Activated CD4-positive, alpha-beta T cell treated with anti-CD3 and anti-CD28 coated beads, Interleukin-2, amount 10 ng/mL, durations not matched to agents 7 days and 5 days (primary cell): Measurements from ENCODE around the gene PLEKHG1. TPM values are rescaled to one million over a fixed set of nuclear protein-coding genes. Genes with fewer than 3 reads are reported as not detected.

Source experiments
- CTCF ChIA-PET: fragments of 350-600 bp; sonication (Branson Sonifier 250); formaldehyde crosslinking; loops from one replicate; lab custom pipeline; 2021; ENCODE audit warnings: antibody characterized with exemption; lab: Charles Lee
- POLR2A ChIA-PET: fragments of 350-600 bp; sonication (Branson Sonifier 250); formaldehyde crosslinking; loops from one replicate; lab custom pipeline; 2021; ENCODE audit warnings: antibody characterized with exemption; lab: Charles Lee
- DNase-seq: peaks from one replicate; pipeline ENCODE4 v3.0.0-alpha.2; 2020
- H3K27ac Mint-ChIP-seq: one replicate; pipeline ENCODE4 v1.8.0; 2021; ENCODE audit warnings: mild to moderate bottlenecking, moderate library complexity, mixed read lengths
- H3K27me3 Mint-ChIP-seq: one replicate; pipeline ENCODE4 v1.8.0; 2021; ENCODE audit warnings: mixed read lengths
- H3K36me3 Mint-ChIP-seq: one replicate; pipeline ENCODE4 v1.8.0; 2021; ENCODE audit warnings: low read depth, mixed read lengths
- H3K4me1 Mint-ChIP-seq: one replicate; pipeline ENCODE4 v1.8.0; 2021; ENCODE audit warnings: mixed read lengths
- H3K4me3 Mint-ChIP-seq: one replicate; pipeline ENCODE4 v1.8.0; 2021; ENCODE audit warnings: mild to moderate bottlenecking, moderate library complexity, mixed read lengths
- H3K9me3 Mint-ChIP-seq: one replicate; pipeline ENCODE4 v1.8.0; 2021; ENCODE audit warnings: mixed read lengths
- total RNA-seq, 2 experiments: library from RNA; stranded (reverse); gene quantifications; one replicate each; pipeline ENCODE4 v1.2.3, GENCODE V29; 2021

Gene PLEKHG1
- total RNA-seq, 2 experiments from 2014 or later = 2.8 to 3.6 TPM

DNA sequence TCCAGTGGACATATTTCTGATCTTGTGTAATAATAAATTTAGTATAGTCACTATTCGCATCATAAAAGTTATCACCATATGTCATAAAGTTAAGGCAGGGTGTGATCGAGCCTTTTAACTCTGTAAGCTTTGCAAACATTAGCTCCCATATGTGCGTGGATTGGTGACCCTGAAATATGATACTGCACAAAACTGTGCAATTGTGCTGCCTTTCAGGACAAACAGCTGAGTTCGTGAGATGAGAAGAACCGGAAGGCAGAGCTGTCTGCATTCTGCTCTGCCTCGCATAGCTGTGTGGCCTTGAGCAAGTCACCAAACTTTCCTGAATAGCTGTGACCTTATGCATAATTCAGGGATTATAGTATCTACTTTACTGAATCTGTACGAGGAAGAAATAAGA is 3.2 kb upstream of the PLEKHG1 start:
- POLR2A ChIA-PET = interaction anchor here (0.6 kb wide), 1 partner anchor 13 kb away, joined by 3 read pairs; no protein-coding TSS in a partner anchor
- DNase-seq = no peak
- CTCF ChIA-PET = interaction anchor here (1.0 kb wide), 1 partner anchor 14 kb away, joined by 3 read pairs; no protein-coding TSS in a partner anchor
- Mint-ChIP-seq H3K4me3 (no peak overlapping the region), H3K27me3 (peaks cover 30% of the 10 kb centered on the region), H3K27ac (no peak overlapping the region), H3K9me3 (no peaks in the 10 kb centered on the region), H3K36me3 (no peaks in the 10 kb centered on the region), H3K4me1 (peaks cover 16% of the 10 kb centered on the region)

- Mint-ChIP-seq H3K27ac (no peak overlapping the region), H3K9me3 (no peaks in the 10 kb centered on the region), H3K36me3 (no peaks in the 10 kb centered on the region), H3K4me3 (peak overlapping the region; percentile 71), H3K27me3 (peaks cover 35% of the 10 kb centered on the region), H3K4me1 (peaks cover 17% of the 10 kb centered on the region)
- POLR2A ChIA-PET = no interaction called here
- CTCF ChIA-PET = interaction anchor here (0.6 to 1.4 kb wide), 4 partner anchors 20 to 432 kb away, joined by 3 to 4 read pairs (median 3); no protein-coding TSS in a partner anchor
- no peak for DNase-seq
Observed at GRCh38 chr6:150598401-150598800, 1.3 kb upstream of the PLEKHG1 start.

GRCh38 chr6:150598858-150599198 is 857 bp upstream of the PLEKHG1 start:
- no peaks in the 10 kb centered on the region for H3K9me3 Mint-ChIP-seq
- H3K36me3 Mint-ChIP-seq = no peaks in the 10 kb centered on the region
- peaks cover 17% of the 10 kb centered on the region for H3K4me1 Mint-ChIP-seq
- H3K27ac Mint-ChIP-seq = no peak overlapping the region
- no peak for DNase-seq
- H3K4me3 Mint-ChIP-seq = peak overlapping the region; percentile 71
- peaks cover 35% of the 10 kb centered on the region for H3K27me3 Mint-ChIP-seq
- CTCF ChIA-PET = interaction anchor here (1.4 kb wide), 1 partner anchor 20 kb away, joined by 3 read pairs; no protein-coding TSS in a partner anchor
- POLR2A ChIA-PET = no interaction called here

- H3K9me3 Mint-ChIP-seq = no peaks in the 10 kb centered on the region
- H3K4me1 Mint-ChIP-seq = peaks cover 17% of the 10 kb centered on the region
- DNase-seq = no peak
- H3K27ac Mint-ChIP-seq = no peak overlapping the region
- H3K4me3 Mint-ChIP-seq = no peak overlapping the region
- H3K36me3 Mint-ChIP-seq = no peaks in the 10 kb centered on the region
- POLR2A ChIA-PET = no interaction called here
- H3K27me3 Mint-ChIP-seq = peaks cover 35% of the 10 kb centered on the region
- CTCF ChIA-PET = interaction anchor here (1.0 to 1.3 kb wide), 2 partner anchors 10 to 79 kb away, joined by 3 to 4 read pairs; no protein-coding TSS in a partner anchor
Observed at GRCh38 chr6:150600010-150600300, 270 bp downstream of the PLEKHG1 start.

- Mint-ChIP-seq H3K4me3 (peak overlapping the region; percentile 84), H3K27ac (peak overlapping the region; percentile 79), H3K27me3 (peaks cover 35% of the 10 kb centered on the region), H3K36me3 (no peaks in the 10 kb centered on the region), H3K4me1 (peaks cover 17% of the 10 kb centered on the region), H3K9me3 (no peaks in the 10 kb centered on the region)
- POLR2A ChIA-PET = no interaction called here
- DNase-seq = peak; percentile 61
- CTCF ChIA-PET = interaction anchor here (0.9 to 1.3 kb wide), 3 partner anchors 9 to 182 kb away, joined by 3 to 4 read pairs (median 3); no protein-coding TSS in a partner anchor
Observed at GRCh38 chr6:150600301-150601017, 774 bp downstream of the PLEKHG1 start.

GRCh38 chr6:150601439-150601838 is 1.8 kb downstream of the PLEKHG1 start:
- Mint-ChIP-seq H3K4me3 (peak overlapping the region; percentile 43), H3K36me3 (no peaks in the 10 kb centered on the region), H3K27me3 (peaks cover 35% of the 10 kb centered on the region), H3K9me3 (no peaks in the 10 kb centered on the region), H3K4me1 (peaks cover 17% of the 10 kb centered on the region), H3K27ac (no peak overlapping the region)
- no peak for DNase-seq
- ChIA-PET POLR2A (no interaction called here), CTCF (no interaction called here)

DNA sequence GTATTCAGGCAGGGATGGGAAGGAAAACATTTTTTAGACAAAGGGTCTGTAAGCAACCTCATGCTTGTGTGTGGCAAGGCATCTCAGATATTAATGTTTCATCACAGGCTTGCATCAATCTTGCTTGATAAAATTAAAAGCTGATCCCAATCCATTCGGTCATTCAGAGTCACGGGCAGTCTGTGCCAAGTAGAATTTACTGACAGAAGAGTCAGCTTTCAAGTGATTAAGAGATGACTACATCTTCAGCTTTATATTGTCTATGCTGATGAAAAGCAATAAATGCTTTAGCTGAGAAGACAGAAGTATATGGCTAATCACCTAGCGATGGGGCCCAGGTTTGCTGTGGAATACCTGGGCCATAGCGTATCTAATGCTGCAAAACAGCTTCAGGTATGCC is 3.5 kb downstream of the PLEKHG1 start:
- Mint-ChIP-seq H3K27me3 (peaks cover 29% of the 10 kb centered on the region), H3K9me3 (no peaks in the 10 kb centered on the region), H3K4me3 (no peak overlapping the region), H3K27ac (no peak overlapping the region), H3K4me1 (peaks cover 17% of the 10 kb centered on the region), H3K36me3 (no peaks in the 10 kb centered on the region)
- DNase-seq = no peak
- ChIA-PET CTCF (interaction anchor here (0.7 to 1.5 kb wide), 2 partner anchors 12 to 755 kb away, joined by 3 read pairs; no protein-coding TSS in a partner anchor), POLR2A (no interaction called here)

GRCh38 chr6:150604467-150604866 is 4.8 kb downstream of the PLEKHG1 start:
- ChIA-PET POLR2A (no interaction called here), CTCF (interaction anchor here (1.5 kb wide), 1 partner anchor 11 kb away, joined by 3 read pairs; no protein-coding TSS in a partner anchor)
- Mint-ChIP-seq H3K36me3 (no peaks in the 10 kb centered on the region), H3K27ac (no peak overlapping the region), H3K4me3 (no peak overlapping the region), H3K27me3 (peaks cover 19% of the 10 kb centered on the region), H3K4me1 (peaks cover 8% of the 10 kb centered on the region), H3K9me3 (no peaks in the 10 kb centered on the region)
- no peak for DNase-seq

- H3K27ac Mint-ChIP-seq = no peak overlapping the region
- ChIA-PET POLR2A (no interaction called here), CTCF (no interaction called here)
- peaks cover 19% of the 10 kb centered on the region for H3K27me3 Mint-ChIP-seq
- no peak for DNase-seq
- H3K4me1 Mint-ChIP-seq = peaks cover 7% of the 10 kb centered on the region
- H3K4me3 Mint-ChIP-seq = no peak overlapping the region
- H3K9me3 Mint-ChIP-seq = no peaks in the 10 kb centered on the region
- H3K36me3 Mint-ChIP-seq = no peaks in the 10 kb centered on the region
Observed at GRCh38 chr6:150605333-150605732, 5.6 kb downstream of the PLEKHG1 start.

GRCh38 chr6:150606168-150606591 is 6.5 kb downstream of the PLEKHG1 start:
- Mint-ChIP-seq H3K9me3 (no peaks in the 10 kb centered on the region), H3K4me3 (no peak overlapping the region), H3K27ac (no peak overlapping the region), H3K27me3 (peaks cover 13% of the 10 kb centered on the region), H3K36me3 (no peaks in the 10 kb centered on the region), H3K4me1 (peaks cover 2% of the 10 kb centered on the region)
- ChIA-PET POLR2A (no interaction called here), CTCF (interaction anchor here (1.3 kb wide), 1 partner anchor 173 kb away, joined by 4 read pairs; no protein-coding TSS in a partner anchor)
- DNase-seq = no peak

- H3K9me3 Mint-ChIP-seq = no peaks in the 10 kb centered on the region
- H3K27ac Mint-ChIP-seq = no peak overlapping the region
- ChIA-PET CTCF (interaction anchor here (1.3 kb wide), 1 partner anchor 173 kb away, joined by 4 read pairs; no protein-coding TSS in a partner anchor), POLR2A (no interaction called here)
- H3K36me3 Mint-ChIP-seq = no peaks in the 10 kb centered on the region
- H3K4me3 Mint-ChIP-seq = no peak overlapping the region
- no peak for DNase-seq
- H3K4me1 Mint-ChIP-seq = peaks cover 2% of the 10 kb centered on the region
- H3K27me3 Mint-ChIP-seq = peaks cover 8% of the 10 kb centered on the region
Observed at GRCh38 chr6:150606647-150607328, 7.1 kb downstream of the PLEKHG1 start.

DNA sequence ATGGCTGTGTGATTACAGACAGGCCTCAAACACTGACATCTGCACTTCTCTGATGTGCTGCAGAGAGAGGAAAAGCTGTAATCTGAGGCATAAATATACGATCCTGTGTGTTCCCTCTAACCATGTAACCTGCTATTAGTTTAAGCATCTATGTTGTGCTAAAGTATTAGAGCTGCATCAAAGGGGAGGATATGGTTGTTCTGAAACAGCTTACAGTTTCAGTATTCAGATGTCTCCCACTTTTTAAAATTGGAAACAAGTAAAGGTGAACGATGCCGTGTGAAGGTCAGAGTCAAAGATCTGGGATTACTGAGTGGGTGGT is 7.6 kb downstream of the PLEKHG1 start:
- no peak overlapping the region for H3K4me3 Mint-ChIP-seq
- DNase-seq = no peak
- H3K9me3 Mint-ChIP-seq = no peaks in the 10 kb centered on the region
- no peak overlapping the region for H3K27ac Mint-ChIP-seq
- peaks cover 3% of the 10 kb centered on the region for H3K27me3 Mint-ChIP-seq
- H3K36me3 Mint-ChIP-seq = no peaks in the 10 kb centered on the region
- H3K4me1 Mint-ChIP-seq = peaks cover 2% of the 10 kb centered on the region
- ChIA-PET POLR2A (no interaction called here), CTCF (no interaction called here)

DNA sequence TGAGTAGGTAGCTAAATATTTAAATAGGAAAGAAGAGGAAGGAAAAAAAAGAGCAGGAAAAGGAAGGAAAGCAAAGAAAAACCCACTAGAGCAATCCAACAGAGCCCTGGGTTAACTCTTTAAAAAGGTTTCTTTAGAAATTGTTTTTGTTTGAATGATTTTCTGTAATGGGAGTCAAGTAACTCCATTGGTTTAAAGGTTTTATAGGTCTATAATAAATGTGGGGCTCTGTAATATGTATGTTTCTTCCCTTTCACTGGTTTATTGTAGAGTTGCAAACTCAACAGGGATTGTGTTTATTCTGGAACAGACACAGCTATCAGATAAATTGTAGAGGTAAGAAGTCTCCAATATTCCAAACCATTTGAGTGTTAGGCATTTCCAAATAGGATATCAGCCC is 10.9 kb downstream of the PLEKHG1 start:
- H3K4me3 Mint-ChIP-seq = no peak overlapping the region
- no peak overlapping the region for H3K27ac Mint-ChIP-seq
- no peak for DNase-seq
- POLR2A ChIA-PET = no interaction called here
- H3K9me3 Mint-ChIP-seq = no peaks in the 10 kb centered on the region
- CTCF ChIA-PET = interaction anchor here (1.3 to 1.5 kb wide), 2 partner anchors 10 to 192 kb away, joined by 3 to 4 read pairs; no protein-coding TSS in a partner anchor
- peaks cover 1% of the 10 kb centered on the region for H3K4me1 Mint-ChIP-seq
- no peaks in the 10 kb centered on the region for H3K36me3 Mint-ChIP-seq
- no peaks in the 10 kb centered on the region for H3K27me3 Mint-ChIP-seq
